Embryonic facial prominence (tissue), 1 donor: Measurements from ENCODE around the gene SSTR3.

Experiments
- DNase-seq: peaks from one replicate; pipeline ENCODE4 v3.0.0-alpha.2; 2016; ENCODE audit errors: extremely low spot score

SSTR3 gene

DNA sequence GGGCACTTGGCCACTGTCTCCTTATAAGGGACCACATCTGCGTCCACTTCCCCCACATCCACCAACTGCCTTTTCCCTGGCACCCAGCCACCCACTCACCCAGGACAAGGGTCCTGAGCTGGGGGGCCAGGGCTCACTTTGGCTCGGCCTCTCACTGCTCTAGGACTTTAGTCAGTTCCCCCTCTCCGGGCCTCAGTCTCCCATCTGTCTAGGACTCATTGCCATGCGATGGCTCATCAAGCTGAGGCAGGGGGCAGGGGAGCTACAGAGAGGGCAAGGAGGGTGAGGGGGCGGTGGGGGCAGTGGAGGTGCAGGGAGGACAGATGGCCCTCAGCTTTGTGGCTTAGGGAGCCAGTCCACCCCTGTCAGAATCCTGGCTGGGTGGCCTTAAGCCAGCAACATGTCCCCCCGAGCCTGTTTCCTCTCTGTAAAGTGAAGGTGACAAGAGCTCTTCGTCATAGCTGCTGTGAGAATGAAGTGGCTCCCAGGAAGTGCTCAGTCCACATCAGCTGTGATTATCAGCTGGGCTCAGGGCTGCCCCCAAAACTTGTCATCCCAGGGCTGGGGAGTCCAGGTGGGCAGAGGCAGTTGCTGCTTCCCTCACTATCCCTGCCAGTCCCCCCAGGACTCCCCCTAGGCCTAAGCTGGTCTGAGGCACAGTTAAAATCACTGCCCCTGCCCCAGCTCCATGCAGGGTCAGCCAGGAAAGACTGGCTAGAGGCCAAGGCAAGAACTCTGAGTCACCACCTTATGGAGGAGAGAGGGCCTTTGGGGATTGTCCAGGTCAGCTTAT lies 16.9 kb upstream of the SSTR3 start:
- no peak for DNase-seq

DNA sequence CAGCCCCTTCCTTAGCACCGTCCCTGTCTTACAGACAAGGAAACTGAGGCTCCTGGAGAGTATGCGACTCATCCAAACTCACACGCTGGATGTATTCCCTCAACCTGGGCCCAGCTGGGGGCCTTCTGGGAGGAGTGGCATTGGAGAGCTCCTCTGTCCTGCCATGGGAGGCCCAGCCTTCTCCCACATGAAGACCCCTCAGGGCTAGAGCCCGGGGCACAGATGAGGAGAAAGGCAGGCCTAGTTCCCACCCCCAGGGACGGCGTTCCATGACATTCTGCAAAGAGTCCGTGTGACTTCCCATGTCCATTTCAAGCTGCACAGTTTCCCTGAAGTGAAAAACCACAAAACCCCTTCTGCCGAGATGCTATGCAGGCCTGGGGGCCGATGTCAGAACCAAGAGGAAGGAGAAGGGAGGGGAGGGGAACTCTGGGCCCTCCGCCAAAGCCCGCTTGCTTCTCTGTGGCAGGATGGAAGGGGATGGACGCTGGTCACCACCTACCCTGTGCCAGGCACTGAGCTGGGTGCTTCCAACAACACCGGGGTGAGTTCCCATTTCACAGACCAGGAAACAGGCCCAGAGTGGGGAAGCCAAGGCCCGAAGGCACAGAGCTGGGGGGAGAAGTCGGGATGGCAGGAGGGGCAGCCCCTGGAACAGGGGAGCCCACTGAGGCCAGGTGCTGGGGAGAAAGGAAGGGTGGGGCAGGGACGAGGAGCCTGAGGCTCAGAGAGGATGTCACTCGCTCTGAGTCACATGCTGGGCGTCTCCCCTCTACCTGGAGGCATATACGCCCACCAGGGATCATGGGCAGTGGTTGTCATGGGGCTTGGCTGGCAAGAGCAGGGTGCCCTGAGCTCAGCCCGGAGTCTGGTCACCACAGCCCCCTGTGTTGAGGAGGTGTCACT lies 16.1 kb upstream of the SSTR3 start:
- no peak for DNase-seq

DNA sequence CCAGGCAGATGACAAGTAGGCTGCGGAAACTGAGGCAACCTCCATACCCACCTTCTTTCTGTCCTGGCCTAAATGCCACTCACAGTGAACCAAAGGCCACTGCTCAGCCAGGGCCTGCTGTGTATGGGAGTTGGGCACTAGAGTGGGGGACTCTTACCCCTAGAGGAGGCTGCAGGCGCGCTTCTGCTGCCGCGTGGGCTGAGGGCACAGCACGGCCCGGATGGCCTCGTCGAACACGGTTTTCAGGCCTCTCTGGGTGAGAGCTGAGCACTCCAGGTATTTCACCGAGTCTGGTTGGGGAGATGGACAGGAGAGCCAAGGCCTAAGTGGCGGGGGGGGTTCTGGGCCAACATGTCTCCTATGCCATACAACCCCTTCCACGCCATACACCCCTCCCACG lies 14.2 kb upstream of the SSTR3 start:
- DNase-seq, result no peak

DNA sequence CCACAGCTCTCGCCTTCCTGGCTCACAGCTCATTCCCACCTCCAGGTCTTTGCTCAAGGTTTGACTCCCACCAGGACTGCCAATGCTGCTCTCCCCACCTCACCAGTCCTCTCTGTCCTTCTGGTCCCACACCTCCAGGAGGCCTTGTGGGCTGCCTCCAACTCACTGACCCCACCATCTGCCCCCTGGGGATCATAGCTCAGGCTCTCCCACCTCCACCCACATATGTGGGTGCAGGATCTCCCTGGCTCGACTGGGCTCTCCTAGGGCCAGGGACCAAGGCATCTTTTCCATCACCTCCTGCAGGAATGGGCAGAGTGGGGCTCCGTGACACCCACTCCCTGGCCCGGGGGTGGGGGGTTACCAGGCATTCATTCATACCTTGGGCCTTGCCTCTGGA lies 13.8 kb upstream of the SSTR3 start:
- DNase-seq, result no peak

DNA sequence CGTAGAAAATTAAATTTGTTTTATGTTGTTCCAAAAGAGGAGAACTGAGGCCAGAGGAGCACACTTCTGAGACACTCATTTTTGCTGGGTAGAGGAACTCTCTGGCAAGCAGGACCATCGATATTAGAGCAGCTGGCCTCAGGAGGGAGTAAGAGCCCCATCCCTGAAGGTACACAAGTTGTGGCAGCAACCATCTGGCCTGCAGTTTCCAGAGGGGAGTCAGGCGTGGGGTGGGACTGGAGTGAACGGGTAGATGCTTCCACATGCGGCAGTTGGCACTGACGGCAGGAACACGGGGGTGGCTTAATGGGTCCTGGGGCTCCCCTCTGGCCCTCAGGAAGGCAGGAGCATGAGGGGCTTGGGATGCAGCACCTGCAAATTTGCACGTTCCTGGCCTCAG lies 13.2 kb upstream of the SSTR3 start:
- no peak for DNase-seq

DNA sequence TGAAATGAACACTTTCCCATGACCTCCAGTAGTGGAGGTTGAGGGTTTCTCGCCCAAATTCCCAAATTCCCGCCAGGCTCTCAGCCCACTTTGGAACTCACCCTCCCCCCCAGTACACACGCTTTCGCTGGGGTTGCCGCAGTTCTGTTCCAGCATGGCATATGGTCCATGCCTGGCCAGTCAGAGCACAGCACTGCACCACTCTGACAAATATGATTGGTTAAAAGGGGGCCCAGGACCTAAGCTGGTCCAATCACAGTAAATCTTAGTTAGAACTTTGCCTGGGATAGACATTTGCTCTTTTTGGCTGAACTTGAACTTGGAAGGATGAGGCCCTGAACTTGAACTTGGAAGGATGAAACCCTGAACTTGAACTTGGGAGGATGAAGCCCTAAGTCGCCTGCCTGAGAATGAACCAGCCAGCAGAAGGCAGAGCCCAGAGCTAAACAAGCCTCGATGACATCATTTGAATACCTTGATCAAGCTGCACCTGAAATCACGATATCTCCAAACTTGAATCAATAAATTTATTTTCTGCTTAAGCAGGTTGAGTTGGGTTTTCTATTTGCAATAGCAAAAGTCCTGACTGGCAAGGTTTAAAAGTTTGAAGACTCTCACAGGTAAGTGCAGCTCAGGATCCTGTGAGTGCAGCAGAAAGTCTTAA lies 12.6 kb upstream of the SSTR3 start:
- DNase-seq, result no peak

DNA sequence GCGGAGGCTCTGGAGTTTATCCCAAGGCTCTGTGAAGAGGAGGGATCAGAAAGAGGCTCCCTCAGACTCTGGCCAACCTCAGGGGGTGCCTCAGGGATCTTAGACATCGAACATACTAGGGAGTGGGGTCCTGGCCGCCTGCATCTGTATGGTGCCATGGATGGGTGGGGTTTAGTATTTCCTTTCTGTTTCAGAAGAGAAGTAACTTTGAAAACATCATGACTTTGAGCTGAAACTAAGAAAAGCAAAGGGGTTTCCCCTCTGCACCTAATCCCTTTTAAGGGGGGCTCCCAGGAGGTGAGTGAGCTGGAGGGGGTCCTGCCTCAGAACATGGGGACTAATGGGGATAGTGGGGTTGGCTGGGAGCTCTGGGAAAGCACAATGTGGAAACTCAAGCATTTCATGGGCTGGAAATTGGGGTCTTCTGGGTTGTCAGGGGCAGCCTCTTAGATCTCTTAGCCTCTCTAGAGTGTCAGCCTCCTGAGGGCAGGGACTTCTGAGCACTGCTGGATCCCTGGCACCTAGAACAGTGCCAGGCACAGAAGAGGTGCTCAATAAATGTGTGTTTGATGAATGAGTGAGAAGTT lies 11.8 kb upstream of the SSTR3 start:
- DNase-seq, result no peak

DNA sequence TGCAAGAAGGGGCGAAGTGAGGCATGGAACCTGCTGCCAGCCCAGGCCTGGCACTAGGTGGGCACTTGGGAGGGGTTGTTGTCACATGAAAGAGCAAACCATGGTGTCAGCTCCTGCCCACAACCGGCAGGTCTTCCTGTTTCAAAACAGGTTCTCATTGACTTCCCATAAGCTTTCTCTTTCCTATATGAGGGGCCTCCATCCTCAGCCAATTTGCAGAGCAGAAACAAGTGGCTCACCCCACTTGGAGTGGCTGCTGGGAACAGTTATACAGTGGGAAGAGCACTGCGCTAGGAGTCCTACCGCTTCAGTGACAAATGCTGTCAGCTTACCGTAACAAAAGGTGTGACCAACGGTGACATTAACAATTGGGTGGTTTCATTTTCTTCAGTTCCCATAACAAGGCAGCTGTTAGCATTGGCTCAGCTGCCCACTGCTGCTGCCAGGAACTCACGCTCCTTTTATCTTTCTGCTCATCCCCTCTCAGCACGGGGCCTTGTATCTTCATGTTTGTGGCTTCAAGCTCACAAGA lies 10.2 kb upstream of the SSTR3 start:
- no peak for DNase-seq

DNA sequence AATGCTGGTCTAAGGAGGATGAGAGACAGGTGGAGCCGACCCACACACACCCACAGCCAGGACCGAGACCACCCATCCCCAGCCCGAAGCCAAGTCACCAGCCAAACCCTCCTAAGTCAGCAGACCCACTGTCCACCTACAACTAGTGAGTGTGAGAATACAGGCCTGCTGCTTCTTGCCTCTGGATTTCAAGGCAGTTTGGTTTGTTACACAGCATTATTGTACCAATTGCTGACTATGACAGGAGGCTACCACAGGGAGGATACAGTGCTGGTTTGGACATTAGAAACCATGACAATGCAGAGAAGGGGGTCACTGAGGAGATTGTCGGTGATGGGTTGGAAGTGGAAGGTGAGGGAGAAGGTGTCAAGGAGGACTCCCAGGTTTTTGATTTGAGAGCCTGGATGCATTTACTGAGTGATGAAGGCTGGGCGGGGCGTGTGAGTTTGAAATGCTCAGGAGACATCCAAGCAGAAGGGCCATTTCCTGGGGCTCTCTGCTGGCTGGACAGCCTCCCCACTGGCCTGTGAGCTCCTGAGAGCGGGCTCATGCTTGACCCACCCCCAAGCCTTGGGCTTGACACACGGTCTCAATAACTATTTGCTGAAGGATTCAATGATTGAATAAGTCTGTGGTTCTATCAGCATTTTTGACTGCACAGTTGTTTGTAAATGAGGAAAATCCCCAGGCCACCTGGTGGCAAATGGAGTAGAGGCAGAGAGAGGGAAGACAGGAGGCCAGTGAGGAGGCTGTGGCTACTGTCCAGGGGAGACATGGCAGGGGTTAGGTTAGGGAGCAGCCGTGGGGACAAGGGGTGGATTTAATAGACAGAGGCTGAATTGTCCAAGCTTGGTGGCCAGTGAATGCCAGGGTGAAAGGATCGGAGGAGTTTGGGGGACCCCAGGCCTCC lies 9.4 kb upstream of the SSTR3 start:
- DNase-seq, result no peak

DNA sequence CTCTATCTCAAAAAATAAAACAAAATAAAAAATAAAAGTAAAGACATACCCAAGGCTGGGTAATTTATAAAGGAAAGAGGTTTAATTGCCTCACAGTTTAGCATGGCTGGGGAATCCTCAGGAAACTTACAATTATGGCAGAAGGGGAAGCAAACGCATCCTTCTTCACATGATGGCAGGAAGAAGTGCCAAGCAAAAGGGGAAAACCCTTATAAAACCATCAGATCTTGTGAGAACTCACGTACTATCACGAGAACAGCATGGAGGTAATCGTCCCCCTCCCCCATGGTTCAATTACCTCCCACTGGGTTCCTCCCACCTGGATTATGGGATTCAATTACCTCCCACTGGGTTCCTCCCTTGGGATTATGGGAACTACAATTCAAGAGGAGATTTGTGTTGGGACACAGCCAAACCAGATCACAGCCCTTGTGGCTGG lies 8.3 kb upstream of the SSTR3 start:
- no peak for DNase-seq

DNA sequence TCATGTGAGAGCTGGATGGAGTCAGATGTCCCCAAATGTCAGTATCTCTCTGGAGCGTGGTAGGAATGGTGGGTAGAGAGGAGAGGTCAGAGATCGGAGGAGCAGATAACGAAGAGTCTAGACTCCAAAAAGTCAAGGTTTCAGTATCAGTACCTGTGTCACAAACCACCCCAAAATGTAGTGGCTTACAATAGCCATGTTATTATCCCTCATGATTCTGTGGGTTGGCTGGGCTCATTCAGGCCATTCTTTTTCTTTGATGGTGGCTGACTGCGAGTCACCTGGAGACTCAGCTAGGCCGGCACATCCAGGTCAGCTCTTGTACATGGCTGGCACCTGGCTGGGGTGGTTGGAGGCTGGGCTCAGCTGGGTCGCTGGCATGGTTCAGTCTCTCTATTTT lies 7.3 kb upstream of the SSTR3 start:
- no peak for DNase-seq

DNA sequence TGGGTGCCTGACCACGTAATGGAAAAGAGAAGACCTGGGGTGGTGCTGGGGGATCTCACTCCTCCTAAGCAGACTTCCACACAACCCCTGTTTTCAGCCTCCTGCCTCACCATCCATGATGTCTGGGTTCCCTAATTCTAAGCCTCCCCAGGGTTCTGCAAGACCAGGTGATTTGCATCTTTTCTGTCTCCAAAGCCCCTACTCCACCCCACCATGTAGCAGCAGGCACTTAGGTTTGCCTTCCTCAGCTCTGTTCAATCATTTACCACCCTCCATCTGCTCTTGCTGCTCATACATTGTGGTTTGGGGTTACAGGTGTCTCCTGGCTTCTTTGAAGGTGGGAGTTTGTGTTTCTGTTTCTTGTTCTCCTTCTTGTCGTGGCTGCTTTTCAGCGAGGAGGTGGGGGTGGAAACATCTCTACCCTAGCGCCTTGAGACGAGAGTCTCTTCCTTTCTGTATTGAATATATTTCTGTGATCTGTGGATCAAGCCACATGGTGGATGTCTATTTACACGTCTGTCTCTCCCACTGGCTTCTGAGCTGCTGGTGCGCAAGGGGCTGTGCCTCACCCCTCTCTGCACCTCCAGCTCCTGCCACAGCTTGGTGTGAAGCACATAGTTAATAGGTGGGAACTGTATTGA lies 6.6 kb upstream of the SSTR3 start:
- no peak for DNase-seq

DNA sequence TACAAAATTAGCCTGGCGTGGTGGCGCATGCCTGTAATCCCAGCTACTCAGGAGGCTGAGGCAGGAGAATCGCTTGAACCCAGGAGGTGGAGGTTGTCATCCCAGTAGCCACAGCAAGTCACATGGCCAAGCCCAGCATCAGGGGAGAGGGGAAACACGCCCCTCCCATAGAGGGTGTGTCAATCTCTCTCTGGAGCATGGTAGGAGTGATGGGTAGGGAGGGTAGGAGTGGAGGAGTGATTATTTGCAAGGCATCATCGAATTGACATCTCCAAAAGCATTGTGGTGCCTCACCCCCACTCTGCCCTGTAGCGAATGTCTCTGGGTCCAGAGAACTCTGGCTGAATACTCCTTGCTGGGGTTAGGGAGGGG lies 6.1 kb upstream of the SSTR3 start:
- no peak for DNase-seq

DNA sequence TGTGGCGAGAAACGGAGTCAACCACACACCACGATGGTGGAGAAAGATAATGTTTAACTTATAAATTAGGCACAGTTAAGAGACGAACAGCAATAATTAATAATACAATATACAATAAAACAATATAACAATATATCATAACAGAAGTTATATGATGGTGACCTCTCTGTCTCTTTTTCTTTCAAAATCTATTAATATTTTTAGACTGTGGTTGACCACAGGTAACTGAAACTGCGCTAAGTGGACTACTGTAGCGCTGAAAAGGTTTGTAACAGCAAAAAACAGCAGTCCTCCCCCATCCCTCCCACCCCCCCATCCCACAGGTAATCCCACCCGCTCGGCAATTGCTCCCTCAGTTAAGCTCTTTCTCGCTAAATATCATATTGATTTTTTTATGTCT lies 3.6 kb upstream of the SSTR3 start:
- no peak for DNase-seq

DNA sequence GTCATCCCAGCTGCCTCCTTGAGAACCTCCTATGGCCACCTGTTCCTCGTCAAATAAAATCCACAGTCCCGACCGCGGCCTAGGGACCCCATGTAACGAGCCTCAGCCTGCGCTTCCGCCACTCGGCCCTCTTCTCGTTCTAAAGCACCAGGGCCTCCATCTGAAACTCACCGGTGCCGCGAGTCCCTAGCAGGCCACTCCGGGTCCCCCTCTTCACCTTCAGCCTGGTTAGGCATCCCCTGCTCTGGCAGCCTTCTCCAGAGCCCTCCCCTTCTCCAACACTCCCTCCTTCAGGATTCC lies 2.4 kb upstream of the SSTR3 start:
- DNase-seq, result no peak

DNA sequence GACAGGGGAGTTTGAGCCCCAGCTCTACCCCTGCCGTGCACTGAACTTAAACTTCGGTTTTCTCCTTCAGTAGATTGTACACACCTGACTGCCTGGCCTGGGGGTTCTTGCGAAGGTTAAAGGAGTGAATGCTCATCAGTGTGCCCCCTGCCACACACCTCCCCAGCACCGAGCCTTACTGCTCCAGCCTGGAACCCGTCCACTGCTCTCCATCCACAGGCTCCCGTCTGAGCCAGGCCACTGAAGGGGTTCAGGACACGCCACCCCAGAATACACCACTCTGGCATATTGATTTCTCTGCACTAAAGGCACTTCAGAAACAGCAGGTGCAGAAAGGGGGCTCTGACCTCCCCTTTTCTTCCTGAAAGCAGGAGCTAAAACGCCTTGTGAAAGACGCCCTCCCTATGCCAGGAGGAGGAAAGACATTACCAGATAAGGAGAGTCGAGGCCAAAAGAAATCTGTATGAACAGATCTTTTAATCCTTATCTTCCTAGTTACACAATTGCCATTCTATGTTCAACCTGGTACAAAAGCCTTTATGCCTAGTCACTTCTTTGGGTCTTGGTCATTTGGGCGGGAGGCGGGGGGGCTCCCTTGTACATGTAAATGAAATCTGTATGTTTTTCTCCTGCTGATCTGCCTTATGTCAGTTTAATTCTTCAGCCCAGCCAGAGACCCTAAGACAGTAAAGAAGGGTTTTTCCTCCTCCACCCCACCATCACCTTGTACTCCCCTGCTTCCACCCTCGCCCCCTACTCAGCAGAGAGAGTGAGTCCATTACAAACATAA lies 1.9 kb upstream of the SSTR3 start:
- no peak for DNase-seq

DNA sequence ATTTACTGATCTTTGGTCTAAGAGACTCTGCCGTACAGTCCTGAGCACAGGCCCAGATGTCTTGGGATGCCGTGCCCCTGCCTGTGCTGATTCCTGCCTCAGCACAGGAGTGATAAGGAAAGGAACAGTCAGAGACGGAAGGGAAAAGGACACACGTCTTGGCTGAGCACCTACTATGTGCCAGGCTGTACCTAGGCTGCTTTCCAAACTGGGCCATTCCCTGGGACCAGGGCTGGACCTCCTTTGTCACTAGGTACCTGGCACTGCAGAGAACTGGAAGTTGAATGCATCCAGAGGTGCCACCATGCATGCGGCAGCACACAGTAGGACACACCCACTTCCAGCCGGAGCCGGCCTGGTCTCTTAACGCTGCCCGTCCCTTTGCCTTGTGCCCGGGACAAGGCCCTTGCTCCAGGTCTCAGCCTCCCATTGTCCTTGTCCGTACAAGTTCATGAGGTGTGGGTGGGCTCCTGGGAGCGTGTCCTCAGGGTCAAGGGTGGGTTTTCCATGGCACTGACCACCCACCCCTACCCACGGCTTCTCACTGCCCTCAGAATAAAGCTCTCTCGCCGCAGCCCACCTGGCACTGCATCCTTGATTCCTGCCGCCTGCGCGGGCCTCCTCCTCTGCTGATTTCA lies 1.1 kb upstream of the SSTR3 start:
- DNase-seq, result no peak

DNA sequence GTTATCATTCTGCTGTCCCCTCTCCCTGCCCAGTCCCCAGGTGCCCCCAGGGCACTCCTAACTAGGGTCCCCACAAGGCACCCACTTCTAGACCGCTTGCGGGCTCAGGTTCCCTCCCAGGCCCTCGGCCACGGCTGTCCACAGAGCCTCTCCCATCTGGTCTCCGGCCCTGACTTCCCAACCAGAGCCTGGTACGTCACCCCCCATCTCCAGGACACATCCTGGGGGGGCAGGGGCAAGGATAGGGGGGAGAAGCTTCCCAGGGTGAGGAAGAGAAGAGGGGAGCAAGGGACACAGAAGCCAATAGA lies 457 bp downstream of the SSTR3 start:
- no peak for DNase-seq

DNA sequence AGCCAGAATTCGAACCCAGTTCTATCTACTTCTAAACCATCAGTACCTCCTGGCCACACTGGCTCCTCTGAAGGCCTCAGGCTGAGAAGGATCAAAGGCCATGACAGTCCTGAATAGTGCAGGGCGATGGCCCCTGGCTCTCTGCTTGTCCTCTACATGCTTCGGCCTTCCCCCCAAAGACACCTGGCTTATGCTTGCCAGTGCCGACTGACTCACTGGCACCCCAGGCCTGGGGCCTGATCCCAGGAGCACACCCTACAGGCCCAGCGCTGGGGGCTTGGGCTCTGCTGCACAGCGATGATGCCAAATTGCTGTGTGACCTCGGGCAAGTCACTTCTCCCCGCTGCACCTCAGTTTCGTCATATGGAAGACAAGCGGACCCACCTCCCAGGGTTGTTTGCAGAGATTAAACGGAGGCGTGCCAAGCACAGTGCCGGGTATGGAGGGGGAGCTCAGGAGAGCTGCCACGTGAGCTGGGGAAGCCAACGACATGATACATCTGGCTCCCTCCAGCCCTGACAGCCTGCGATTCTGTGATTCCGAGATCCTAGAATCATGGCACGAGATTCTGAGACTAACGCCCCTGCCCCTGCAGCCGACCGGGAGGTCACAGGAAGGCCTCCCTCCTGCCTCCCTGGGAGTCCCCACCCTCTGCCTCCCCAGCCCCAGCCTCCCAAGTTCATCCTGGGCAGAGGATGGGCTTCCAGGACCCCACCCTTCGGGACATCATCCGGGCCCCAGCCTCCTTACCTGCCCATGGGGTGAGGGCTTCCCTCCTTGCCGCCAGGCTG lies 1.0 kb downstream of the SSTR3 start:
- no peak for DNase-seq
